ENCODE measurements around the gene KCNK5. TPM values are rescaled to one million over a fixed set of nuclear protein-coding genes. Genes with fewer than 3 reads are reported as not detected.

KCNK5 gene
- total RNA-seq, 2 donors from 2014 or later = 1.1 to 2.0 TPM

GRCh38 chr6:39204646-39205244 lies 24.5 kb downstream of the KCNK5 start:
- no peak for TF ChIP-seq CTCF (IDR thresholded peaks at IDR 0.05)
- Histone ChIP-seq H3K27me3 (no peaks in the 10 kb centered on the region), H3K4me1 (no peaks in the 10 kb centered on the region), H3K36me3 (no peaks in the 10 kb centered on the region), H3K27ac (no peak overlapping the region), H3K4me3 (no peak overlapping the region), H3K9me3 (no peaks in the 10 kb centered on the region)
- DNase-seq (ENCODE audit: low spot score) = no peak

DNA sequence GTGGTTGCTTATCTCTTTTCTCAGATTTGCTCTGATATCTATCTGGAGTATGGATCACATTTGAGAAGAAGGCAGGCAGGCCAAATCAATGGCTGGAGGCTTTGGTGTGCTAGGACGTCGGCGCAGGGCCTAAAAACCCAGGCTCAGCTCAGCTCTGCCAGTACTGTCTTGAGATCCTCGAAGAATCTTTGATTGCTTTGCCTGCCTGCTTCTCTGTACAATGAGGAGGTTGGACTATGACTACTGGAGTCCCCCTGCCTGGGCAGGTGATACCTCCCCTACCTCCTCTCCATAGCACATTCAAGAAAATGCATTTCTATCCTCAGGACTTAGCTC lies 25.1 kb downstream of the KCNK5 start:
- H3K4me3 ChIP-seq = no peak overlapping the region
- TF ChIP-seq CTCF (IDR thresholded peaks at IDR 0.05) = no peak
- no peaks in the 10 kb centered on the region for H3K4me1 ChIP-seq
- no peaks in the 10 kb centered on the region for H3K36me3 ChIP-seq
- no peak for DNase-seq (ENCODE audit: low spot score)
- H3K27me3 ChIP-seq = no peaks in the 10 kb centered on the region
- H3K9me3 ChIP-seq = no peaks in the 10 kb centered on the region
- H3K27ac ChIP-seq = no peak overlapping the region

DNA sequence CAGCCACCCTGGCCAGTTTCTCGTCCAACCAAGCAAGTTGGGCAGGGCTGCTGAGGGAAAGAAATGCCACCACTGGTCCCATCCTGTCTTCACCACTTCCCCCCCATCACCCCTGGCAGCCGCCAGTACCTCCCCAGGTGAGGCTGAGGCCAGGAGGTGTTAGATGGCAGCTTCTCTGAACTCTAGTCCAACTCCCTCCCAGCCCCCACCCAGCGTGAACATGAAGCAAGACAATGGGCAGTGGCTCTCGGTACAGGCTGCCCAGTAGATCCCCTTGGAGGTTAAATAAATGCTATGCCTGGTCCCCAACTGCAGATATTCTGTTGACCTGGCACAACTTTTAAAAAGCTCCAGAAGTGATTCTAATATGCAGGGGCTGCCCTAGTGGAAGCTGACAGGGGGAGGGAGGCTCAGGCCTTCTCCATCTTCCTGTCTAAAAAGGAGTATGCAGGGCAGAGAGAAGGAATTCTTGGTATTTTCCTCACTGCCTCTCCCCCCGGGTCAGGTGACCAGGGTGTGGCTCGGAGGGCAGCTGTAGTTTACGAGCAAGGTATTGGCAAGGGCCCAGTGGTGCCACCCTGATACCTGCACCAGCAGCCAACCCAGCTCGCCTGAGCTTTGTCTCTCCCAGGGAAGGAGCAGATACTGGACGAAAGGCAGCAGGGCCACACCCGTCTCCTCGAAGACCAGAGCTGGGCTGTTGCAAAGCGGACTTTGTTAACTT lies 25.7 kb downstream of the KCNK5 start:
- Histone ChIP-seq H3K4me1 (no peaks in the 10 kb centered on the region), H3K36me3 (no peaks in the 10 kb centered on the region), H3K4me3 (no peak overlapping the region), H3K27me3 (no peaks in the 10 kb centered on the region), H3K27ac (no peak overlapping the region), H3K9me3 (no peaks in the 10 kb centered on the region)
- no peak for TF ChIP-seq CTCF (IDR thresholded peaks at IDR 0.05)
- DNase-seq (ENCODE audit: low spot score) = no peak

DNA sequence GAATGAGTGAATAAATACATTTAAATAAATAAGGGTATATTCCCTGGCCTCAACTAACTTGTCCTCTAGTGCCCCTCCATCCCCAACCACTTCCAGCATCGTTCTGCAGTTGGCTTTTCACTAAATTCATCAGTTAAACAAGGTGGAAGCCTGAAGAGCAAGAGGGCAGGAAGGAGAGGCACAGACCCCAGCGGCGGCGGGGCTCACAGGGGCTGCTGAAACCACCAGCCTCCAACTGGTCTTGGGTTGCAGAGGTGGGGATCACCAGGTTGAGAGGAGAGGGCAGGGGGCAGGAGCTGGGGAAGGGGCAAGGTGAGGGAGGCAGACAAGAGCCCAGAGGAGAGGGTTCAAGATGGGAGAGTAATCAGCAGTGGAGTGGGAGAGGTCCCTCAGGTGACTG lies 27.1 kb downstream of the KCNK5 start:
- no peaks in the 10 kb centered on the region for H3K4me1 ChIP-seq
- no peak overlapping the region for H3K27ac ChIP-seq
- H3K9me3 ChIP-seq = no peaks in the 10 kb centered on the region
- TF ChIP-seq CTCF (IDR thresholded peaks at IDR 0.05) = no peak
- H3K4me3 ChIP-seq = no peak overlapping the region
- no peak for DNase-seq (ENCODE audit: low spot score)
- H3K27me3 ChIP-seq = no peaks in the 10 kb centered on the region
- no peaks in the 10 kb centered on the region for H3K36me3 ChIP-seq

DNA sequence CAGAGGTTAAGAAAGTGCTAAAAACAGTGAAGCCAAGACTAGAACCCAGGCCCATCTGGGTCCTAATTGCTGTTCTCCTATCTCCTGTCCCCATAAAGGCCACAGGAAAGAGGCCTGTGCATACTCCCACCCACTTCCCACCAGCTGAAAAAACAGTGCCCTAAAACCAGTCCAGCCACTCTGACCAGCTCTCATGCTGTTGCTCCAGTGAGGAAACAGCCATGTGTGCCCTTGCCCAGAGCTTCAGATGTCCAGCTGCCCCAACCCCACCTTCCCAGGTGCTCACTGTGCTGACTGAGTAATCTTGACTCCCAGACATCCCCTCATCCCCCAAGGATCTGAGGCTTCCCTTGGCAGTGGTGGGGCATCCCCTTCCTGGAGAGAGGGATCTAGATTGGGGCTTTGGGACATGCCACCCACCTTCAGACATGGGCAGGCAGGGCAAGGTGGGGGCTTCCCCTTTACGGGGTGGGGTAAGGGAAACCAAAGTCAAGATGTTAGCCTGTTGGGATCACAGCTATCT lies 28.7 kb downstream of the KCNK5 start:
- DNase-seq (ENCODE audit: low spot score) = no peak
- Histone ChIP-seq H3K27ac (no peak overlapping the region), H3K4me1 (no peaks in the 10 kb centered on the region), H3K4me3 (no peak overlapping the region), H3K36me3 (no peaks in the 10 kb centered on the region), H3K9me3 (no peaks in the 10 kb centered on the region), H3K27me3 (no peaks in the 10 kb centered on the region)
- TF ChIP-seq CTCF (IDR thresholded peaks at IDR 0.05) = no peak
